Measurements from ENCODE around the gene DPP7.

Gene DPP7

GRCh38 chr9:137089232-137089947 lies 25.1 kb downstream of the DPP7 start:
- TF ChIP-seq SIN3A (IDR thresholded peaks at IDR 0.05; ENCODE audit: borderline replicate concordance, insufficient read depth, low read length) (no peak), TAF1 (IDR thresholded peaks at IDR 0.05; ENCODE audit: borderline replicate concordance, insufficient read depth, low read length) (no peak), FOXP2 (optimal IDR thresholded peaks at IDR 0.05; ENCODE audit: borderline replicate concordance, extremely low read depth, extremely low read length, insufficient read depth) (no peak), POLR2AphosphoS5 (IDR thresholded peaks at IDR 0.05; ENCODE audit: low read depth, low read length) (no peak)
- TF ChIP-seq, protein P1, sequence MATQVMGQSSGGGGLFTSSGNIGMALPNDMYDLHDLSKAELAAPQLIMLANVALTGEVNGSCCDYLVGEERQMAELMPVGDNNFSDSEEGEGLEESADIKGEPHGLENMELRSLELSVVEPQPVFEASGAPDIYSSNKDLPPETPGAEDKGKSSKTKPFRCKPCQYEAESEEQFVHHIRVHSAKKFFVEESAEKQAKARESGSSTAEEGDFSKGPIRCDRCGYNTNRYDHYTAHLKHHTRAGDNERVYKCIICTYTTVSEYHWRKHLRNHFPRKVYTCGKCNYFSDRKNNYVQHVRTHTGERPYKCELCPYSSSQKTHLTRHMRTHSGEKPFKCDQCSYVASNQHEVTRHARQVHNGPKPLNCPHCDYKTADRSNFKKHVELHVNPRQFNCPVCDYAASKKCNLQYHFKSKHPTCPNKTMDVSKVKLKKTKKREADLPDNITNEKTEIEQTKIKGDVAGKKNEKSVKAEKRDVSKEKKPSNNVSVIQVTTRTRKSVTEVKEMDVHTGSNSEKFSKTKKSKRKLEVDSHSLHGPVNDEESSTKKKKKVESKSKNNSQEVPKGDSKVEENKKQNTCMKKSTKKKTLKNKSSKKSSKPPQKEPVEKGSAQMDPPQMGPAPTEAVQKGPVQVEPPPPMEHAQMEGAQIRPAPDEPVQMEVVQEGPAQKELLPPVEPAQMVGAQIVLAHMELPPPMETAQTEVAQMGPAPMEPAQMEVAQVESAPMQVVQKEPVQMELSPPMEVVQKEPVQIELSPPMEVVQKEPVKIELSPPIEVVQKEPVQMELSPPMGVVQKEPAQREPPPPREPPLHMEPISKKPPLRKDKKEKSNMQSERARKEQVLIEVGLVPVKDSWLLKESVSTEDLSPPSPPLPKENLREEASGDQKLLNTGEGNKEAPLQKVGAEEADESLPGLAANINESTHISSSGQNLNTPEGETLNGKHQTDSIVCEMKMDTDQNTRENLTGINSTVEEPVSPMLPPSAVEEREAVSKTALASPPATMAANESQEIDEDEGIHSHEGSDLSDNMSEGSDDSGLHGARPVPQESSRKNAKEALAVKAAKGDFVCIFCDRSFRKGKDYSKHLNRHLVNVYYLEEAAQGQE (IDR thresholded peaks at IDR 0.05; ENCODE audit: insufficient read depth in 1 of 2, low read depth in 2 of 2, low read length in 2 of 2), result no peak

DNA sequence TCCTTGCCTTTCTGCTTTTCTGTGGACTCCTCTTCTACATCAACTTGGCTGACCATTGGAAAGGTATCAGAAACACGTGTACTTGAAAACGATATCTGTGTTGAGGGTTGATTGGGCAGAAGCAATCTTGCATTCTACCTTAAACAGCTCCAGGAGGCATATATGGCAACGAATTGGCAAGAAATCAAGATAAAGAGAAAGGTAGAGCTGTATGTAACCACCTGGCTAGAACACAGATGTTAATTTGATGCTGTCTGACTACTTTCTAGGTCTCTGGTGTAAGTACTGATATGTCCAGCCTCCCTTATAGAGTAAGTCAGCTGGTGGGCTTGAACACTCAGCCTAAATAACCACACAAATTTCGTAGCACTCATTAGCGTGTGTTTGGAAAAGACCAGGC lies 26.4 kb downstream of the DPP7 start:
- no peak for TF ChIP-seq POLR2AphosphoS5 (IDR thresholded peaks at IDR 0.05; ENCODE audit: low read depth, low read length)
- TF ChIP-seq SIN3A (IDR thresholded peaks at IDR 0.05; ENCODE audit: borderline replicate concordance, insufficient read depth, low read length), result no peak
- TF ChIP-seq FOXP2 (optimal IDR thresholded peaks at IDR 0.05; ENCODE audit: borderline replicate concordance, extremely low read depth, extremely low read length, insufficient read depth), result no peak
- TF ChIP-seq TAF1 (IDR thresholded peaks at IDR 0.05; ENCODE audit: borderline replicate concordance, insufficient read depth, low read length), result no peak
- TF ChIP-seq, protein P1 (IDR thresholded peaks at IDR 0.05; ENCODE audit: insufficient read depth in 1 of 2, low read depth in 2 of 2, low read length in 2 of 2), result no peak

DNA sequence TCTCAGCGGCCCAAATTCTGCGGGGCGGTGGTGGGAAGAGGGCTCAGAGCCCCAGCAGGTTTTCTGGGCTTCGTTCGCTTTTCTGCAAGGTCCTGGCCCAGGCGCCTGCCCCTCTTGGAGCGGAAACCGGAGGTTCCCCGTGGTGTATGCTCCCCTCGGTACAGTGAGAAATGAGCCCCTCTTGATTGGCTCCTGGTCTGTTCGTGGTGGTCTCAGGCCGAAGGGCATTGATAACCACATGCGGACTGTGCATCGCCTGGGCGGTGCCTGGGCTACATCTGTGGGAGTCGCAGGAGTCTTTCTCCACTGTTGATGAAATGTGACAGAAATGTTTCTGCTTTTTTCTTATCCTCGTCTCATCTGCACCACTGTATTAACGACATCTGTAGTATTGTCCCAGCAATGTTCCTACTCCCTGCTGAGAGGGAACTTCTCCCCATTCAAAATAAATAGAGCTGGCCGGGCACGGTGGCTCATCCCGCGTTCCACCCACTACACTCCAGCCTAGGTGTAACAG lies 27.1 kb downstream of the DPP7 start:
- TF ChIP-seq, protein P1 (IDR thresholded peaks at IDR 0.05; ENCODE audit: insufficient read depth in 1 of 2, low read depth in 2 of 2, low read length in 2 of 2), result no peak
- TF ChIP-seq SIN3A (IDR thresholded peaks at IDR 0.05; ENCODE audit: borderline replicate concordance, insufficient read depth, low read length) (no peak), FOXP2 (optimal IDR thresholded peaks at IDR 0.05; ENCODE audit: borderline replicate concordance, extremely low read depth, extremely low read length, insufficient read depth) (no peak), TAF1 (IDR thresholded peaks at IDR 0.05; ENCODE audit: borderline replicate concordance, insufficient read depth, low read length) (no peak), POLR2AphosphoS5 (IDR thresholded peaks at IDR 0.05; ENCODE audit: low read depth, low read length) (no peak)

DNA sequence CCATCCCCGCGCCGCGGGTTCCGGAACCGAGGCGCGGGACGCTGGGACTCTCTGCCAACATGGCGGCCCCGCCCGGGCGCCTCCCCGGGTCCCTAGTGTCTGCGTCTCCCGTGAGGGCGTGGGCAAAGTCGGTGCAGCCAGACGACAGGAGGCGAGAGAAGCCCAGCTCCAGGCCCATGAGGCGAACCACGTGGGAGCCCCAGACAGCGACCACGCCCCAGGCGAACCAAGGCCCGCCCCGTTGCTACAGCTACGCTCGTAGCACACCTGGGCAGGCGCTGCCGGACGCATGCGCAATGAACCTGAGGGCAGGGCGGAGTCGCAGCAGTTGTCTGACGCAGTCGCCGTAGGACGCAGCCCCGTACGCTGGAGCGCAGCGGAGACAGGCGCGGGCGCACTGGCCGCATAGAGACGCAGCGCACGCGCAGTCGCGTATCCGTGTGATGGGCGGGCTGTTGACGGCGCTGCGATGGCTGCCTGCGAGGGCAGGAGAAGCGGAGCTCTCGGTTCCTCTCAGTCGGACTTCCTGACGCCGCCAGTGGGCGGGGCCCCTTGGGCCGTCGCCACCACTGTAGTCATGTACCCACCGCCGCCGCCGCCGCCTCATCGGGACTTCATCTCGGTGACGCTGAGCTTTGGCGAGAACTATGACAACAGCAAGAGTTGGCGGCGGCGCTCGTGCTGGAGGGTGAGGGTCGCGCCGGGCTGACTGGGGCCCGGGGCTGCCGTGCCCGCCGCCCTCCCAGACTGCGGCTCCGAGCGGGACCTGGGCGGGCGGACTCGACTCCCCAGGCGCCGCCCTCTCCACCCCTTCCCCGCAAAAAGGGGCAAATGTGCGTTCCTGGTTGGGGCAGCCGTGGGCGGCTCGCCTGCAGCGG lies 27.8 kb downstream of the DPP7 start, which contains the start of gene MAN1B1:
Gene MAN1B1, plus strand, starts transcription at position 455 of the 878 bp plus-strand sequence. Its CDS starts 15 bp downstream, at position 470.
- TF ChIP-seq TAF1 (IDR thresholded peaks at IDR 0.05; ENCODE audit: borderline replicate concordance, insufficient read depth, low read length) (peak; percentile 83; the same call in 1 of the 2 replicates), FOXP2 (optimal IDR thresholded peaks at IDR 0.05; ENCODE audit: borderline replicate concordance, extremely low read depth, extremely low read length, insufficient read depth) (no peak), POLR2AphosphoS5 (IDR thresholded peaks at IDR 0.05; ENCODE audit: low read depth, low read length) (peak; percentile 63), SIN3A (IDR thresholded peaks at IDR 0.05; ENCODE audit: borderline replicate concordance, insufficient read depth, low read length) (peak; percentile 81; the same call in 1 of the 2 replicates)
- TF ChIP-seq, protein P1 (IDR thresholded peaks at IDR 0.05; ENCODE audit: insufficient read depth in 1 of 2, low read depth in 2 of 2, low read length in 2 of 2), result no peak

Data from PFSK-1 (cell line).